ENCODE measurements around the gene ZCCHC9.

GRCh38 chr5:81269751-81270393 is 31.5 kb upstream of the ZCCHC9 start:
- TF ChIP-seq POLR2A (IDR thresholded peaks at IDR 0.05), result no peak
- no peak for TF ChIP-seq CTCF (IDR thresholded peaks at IDR 0.05)

Measured in Peyer's patch (tissue), 4 donors.